Mesothelial cell of epicardium (in vitro differentiated cells): Measurements from ENCODE around the gene MED13L. TPM values are rescaled to one million over a fixed set of nuclear protein-coding genes. Genes with fewer than 3 reads are reported as not detected.

Source experiments
- DNase-seq, 2 experiments: peaks; one replicate each; pipeline ENCODE4 v3.0.0; 2021; ENCODE audit warnings: low spot score in 2 of 2; ENCODE audit not compliant: unreplicated experiment in 2 of 2
- H3K27ac Mint-ChIP-seq: 2 replicates; pipeline ENCODE4 v1.8.0; 2021; ENCODE audit warnings: mixed read lengths
- H3K27me3 Mint-ChIP-seq: 2 replicates; pipeline ENCODE4 v1.8.0; 2021; ENCODE audit warnings: low read depth, mixed read lengths
- H3K36me3 Mint-ChIP-seq: 2 replicates; pipeline ENCODE4 v1.8.0; 2021; ENCODE audit warnings: mixed read lengths
- H3K4me1 Mint-ChIP-seq: 2 replicates; pipeline ENCODE4 v1.8.0; 2021; ENCODE audit warnings: mixed read lengths
- H3K4me3 Mint-ChIP-seq: 2 replicates; pipeline ENCODE4 v1.8.0; 2021; ENCODE audit warnings: mild to moderate bottlenecking, moderate library complexity, mixed read lengths
- H3K9me3 Mint-ChIP-seq: 2 replicates; pipeline ENCODE4 v1.8.0; 2021; ENCODE audit warnings: mixed read lengths
- total RNA-seq: library from RNA; stranded (reverse); gene quantifications from 3 replicates; pipeline ENCODE4 v1.2.1, GENCODE V29; 2021
- TF ChIP-seq, protein P1 (sequence below): fragments of 200-600 bp; sonication (generic); IDR thresholded peaks from one replicate; pipeline ENCODE4 v1.5.0; 2021; ENCODE audit warnings: antibody characterized with exemption; ENCODE audit not compliant: unreplicated experiment

MED13L gene
- total RNA-seq, 1 donor from 2014 or later = 179 TPM

- Mint-ChIP-seq H3K27me3 (no peaks in the 10 kb centered on the region), H3K4me1 (peaks cover 34% of the 10 kb centered on the region), H3K36me3 (peaks cover 8% of the 10 kb centered on the region), H3K27ac (peak overlapping the region; percentile 78), H3K4me3 (no peak overlapping the region), H3K9me3 (peaks cover 4% of the 10 kb centered on the region)
- no peak for DNase-seq
- TF ChIP-seq, protein P1, sequence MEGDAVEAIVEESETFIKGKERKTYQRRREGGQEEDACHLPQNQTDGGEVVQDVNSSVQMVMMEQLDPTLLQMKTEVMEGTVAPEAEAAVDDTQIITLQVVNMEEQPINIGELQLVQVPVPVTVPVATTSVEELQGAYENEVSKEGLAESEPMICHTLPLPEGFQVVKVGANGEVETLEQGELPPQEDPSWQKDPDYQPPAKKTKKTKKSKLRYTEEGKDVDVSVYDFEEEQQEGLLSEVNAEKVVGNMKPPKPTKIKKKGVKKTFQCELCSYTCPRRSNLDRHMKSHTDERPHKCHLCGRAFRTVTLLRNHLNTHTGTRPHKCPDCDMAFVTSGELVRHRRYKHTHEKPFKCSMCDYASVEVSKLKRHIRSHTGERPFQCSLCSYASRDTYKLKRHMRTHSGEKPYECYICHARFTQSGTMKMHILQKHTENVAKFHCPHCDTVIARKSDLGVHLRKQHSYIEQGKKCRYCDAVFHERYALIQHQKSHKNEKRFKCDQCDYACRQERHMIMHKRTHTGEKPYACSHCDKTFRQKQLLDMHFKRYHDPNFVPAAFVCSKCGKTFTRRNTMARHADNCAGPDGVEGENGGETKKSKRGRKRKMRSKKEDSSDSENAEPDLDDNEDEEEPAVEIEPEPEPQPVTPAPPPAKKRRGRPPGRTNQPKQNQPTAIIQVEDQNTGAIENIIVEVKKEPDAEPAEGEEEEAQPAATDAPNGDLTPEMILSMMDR = no peak
Observed at GRCh38 chr12:116257826-116258225, 19.7 kb downstream of the MED13L start.

- Mint-ChIP-seq H3K4me1 (peaks cover 31% of the 10 kb centered on the region), H3K27me3 (no peaks in the 10 kb centered on the region), H3K9me3 (peaks cover 10% of the 10 kb centered on the region), H3K36me3 (peaks cover 15% of the 10 kb centered on the region), H3K27ac (peak overlapping the region; percentile 78), H3K4me3 (no peak overlapping the region)
- DNase-seq = no peak
- TF ChIP-seq, protein P1 = no peak
Observed at GRCh38 chr12:116257215-116257614, 20.3 kb downstream of the MED13L start.

DNA sequence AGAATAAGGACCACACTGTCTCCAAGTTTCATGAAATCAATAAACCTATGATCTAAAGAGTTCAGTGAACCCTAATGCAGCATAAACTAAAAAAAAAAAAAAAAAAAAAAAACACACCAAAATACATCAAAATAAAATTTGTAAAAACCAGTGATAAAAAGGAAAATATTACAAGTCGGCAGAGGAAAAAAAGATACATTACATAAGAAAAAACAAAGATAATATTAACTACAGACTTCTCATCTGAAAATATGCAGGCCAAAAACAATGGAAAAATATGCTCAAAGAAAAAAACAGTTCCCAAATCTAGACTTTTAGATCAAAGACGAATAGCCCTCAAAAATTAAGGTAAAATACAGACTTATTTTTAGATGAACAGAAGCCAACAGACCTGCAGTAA, 27.6 kb downstream of the MED13L start:
- Mint-ChIP-seq H3K36me3 (peaks cover 34% of the 10 kb centered on the region), H3K4me1 (peaks cover 13% of the 10 kb centered on the region), H3K4me3 (no peak overlapping the region), H3K27ac (no peak overlapping the region), H3K27me3 (no peaks in the 10 kb centered on the region), H3K9me3 (peaks cover 35% of the 10 kb centered on the region)
- DNase-seq = no peak
- TF ChIP-seq, protein P1 = no peak

DNA sequence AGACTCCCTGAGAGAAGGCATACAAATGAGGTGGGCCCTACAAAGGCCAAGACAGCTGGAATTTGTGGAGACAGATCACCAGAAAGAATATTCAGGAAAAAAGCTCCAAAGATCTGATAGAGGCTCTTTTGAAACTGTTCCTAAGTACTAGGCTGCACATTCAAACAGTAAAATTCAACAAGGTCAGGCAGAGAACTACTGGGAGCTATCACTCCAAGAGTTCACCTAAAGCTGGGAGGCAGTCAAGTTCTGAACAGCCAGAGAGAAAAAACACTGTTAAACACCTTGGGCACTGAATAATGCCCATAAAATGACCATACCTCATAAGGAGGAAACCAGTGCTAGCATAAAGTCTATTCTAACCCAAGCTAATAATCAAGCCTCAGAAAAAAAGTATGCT, 28.6 kb downstream of the MED13L start:
- H3K4me3 Mint-ChIP-seq = no peak overlapping the region
- DNase-seq = no peak
- peaks cover 31% of the 10 kb centered on the region for H3K36me3 Mint-ChIP-seq
- peak overlapping the region; percentile 67 for H3K27ac Mint-ChIP-seq
- peaks cover 19% of the 10 kb centered on the region for H3K4me1 Mint-ChIP-seq
- H3K27me3 Mint-ChIP-seq = no peaks in the 10 kb centered on the region
- peaks cover 35% of the 10 kb centered on the region for H3K9me3 Mint-ChIP-seq
- TF ChIP-seq, protein P1 = no peak

GRCh38 chr12:116248433-116248832, 29.1 kb downstream of the MED13L start:
- no peaks in the 10 kb centered on the region for H3K27me3 Mint-ChIP-seq
- peaks cover 35% of the 10 kb centered on the region for H3K9me3 Mint-ChIP-seq
- no peak for DNase-seq
- H3K4me3 Mint-ChIP-seq = no peak overlapping the region
- H3K27ac Mint-ChIP-seq = no peak overlapping the region
- H3K36me3 Mint-ChIP-seq = peaks cover 31% of the 10 kb centered on the region
- TF ChIP-seq, protein P1 = no peak
- H3K4me1 Mint-ChIP-seq = peaks cover 24% of the 10 kb centered on the region

DNA sequence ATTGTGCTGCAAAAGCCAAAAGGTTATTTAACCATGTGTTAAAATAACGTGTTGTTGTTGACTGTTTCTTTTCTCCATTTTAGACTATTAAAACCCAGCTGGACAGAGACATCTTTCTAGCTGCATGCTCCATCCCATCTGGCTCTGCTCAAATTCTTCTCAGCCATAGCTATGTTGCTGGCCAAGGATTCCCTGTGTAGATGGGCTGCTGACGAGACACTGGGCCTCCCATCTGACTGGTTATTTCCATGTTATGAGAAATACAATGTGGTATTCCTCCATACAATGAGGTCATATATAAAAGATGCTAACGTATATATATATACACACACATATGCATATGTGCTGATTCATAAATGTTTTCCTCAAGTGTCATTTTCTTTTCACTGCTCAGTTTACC, 30.1 kb downstream of the MED13L start:
- no peak overlapping the region for H3K27ac Mint-ChIP-seq
- TF ChIP-seq, protein P1 = no peak
- H3K36me3 Mint-ChIP-seq = peaks cover 21% of the 10 kb centered on the region
- no peaks in the 10 kb centered on the region for H3K27me3 Mint-ChIP-seq
- no peak overlapping the region for H3K4me3 Mint-ChIP-seq
- H3K4me1 Mint-ChIP-seq = peaks cover 26% of the 10 kb centered on the region
- peaks cover 27% of the 10 kb centered on the region for H3K9me3 Mint-ChIP-seq
- DNase-seq = no peak
